ENCODE measurements around the gene SPATA24. TPM values are rescaled to one million over a fixed set of nuclear protein-coding genes. Genes with fewer than 3 reads are reported as not detected.
A peak's percentile ranks its signal among the peaks of the same experiment; 100 is the strongest.

The SPATA24 gene
- total and polyA plus RNA-seq, 2 of the 13 experiments (the other 11 are each of a cell fraction or from before 2014, with no cell fraction given) = 6.0 to 11.1 TPM

GRCh38 chr5:139385061-139386049 is 18.5 kb downstream of the SPATA24 start (continued):
- no peak for TF ChIP-seq MXD1 (CRISPR knock-in tag; IDR thresholded peaks at IDR 0.05)
- no peak for TF ChIP-seq REST (IDR thresholded peaks at IDR 0.05; ENCODE audit: borderline replicate concordance in 1 of 2, low read depth in 1 of 2, low read length in 2 of 2)
- TF ChIP-seq REXO4 (CRISPR knock-in tag; IDR thresholded peaks at IDR 0.05; ENCODE audit: borderline replicate concordance) = no peak
- TF ChIP-seq GABPB1 (CRISPR knock-in tag; IDR thresholded peaks at IDR 0.05) = no peak
- TF ChIP-seq RFX3 (CRISPR knock-in tag; IDR thresholded peaks at IDR 0.05) = no peak
- TF ChIP-seq, protein P1, sequence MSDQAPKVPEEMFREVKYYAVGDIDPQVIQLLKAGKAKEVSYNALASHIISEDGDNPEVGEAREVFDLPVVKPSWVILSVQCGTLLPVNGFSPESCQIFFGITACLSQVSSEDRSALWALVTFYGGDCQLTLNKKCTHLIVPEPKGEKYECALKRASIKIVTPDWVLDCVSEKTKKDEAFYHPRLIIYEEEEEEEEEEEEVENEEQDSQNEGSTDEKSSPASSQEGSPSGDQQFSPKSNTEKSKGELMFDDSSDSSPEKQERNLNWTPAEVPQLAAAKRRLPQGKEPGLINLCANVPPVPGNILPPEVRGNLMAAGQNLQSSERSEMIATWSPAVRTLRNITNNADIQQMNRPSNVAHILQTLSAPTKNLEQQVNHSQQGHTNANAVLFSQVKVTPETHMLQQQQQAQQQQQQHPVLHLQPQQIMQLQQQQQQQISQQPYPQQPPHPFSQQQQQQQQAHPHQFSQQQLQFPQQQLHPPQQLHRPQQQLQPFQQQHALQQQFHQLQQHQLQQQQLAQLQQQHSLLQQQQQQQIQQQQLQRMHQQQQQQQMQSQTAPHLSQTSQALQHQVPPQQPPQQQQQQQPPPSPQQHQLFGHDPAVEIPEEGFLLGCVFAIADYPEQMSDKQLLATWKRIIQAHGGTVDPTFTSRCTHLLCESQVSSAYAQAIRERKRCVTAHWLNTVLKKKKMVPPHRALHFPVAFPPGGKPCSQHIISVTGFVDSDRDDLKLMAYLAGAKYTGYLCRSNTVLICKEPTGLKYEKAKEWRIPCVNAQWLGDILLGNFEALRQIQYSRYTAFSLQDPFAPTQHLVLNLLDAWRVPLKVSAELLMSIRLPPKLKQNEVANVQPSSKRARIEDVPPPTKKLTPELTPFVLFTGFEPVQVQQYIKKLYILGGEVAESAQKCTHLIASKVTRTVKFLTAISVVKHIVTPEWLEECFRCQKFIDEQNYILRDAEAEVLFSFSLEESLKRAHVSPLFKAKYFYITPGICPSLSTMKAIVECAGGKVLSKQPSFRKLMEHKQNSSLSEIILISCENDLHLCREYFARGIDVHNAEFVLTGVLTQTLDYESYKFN (CRISPR knock-in tag; conservative IDR thresholded peaks at IDR 0.05) = no peak
- TF ChIP-seq, protein P2, sequence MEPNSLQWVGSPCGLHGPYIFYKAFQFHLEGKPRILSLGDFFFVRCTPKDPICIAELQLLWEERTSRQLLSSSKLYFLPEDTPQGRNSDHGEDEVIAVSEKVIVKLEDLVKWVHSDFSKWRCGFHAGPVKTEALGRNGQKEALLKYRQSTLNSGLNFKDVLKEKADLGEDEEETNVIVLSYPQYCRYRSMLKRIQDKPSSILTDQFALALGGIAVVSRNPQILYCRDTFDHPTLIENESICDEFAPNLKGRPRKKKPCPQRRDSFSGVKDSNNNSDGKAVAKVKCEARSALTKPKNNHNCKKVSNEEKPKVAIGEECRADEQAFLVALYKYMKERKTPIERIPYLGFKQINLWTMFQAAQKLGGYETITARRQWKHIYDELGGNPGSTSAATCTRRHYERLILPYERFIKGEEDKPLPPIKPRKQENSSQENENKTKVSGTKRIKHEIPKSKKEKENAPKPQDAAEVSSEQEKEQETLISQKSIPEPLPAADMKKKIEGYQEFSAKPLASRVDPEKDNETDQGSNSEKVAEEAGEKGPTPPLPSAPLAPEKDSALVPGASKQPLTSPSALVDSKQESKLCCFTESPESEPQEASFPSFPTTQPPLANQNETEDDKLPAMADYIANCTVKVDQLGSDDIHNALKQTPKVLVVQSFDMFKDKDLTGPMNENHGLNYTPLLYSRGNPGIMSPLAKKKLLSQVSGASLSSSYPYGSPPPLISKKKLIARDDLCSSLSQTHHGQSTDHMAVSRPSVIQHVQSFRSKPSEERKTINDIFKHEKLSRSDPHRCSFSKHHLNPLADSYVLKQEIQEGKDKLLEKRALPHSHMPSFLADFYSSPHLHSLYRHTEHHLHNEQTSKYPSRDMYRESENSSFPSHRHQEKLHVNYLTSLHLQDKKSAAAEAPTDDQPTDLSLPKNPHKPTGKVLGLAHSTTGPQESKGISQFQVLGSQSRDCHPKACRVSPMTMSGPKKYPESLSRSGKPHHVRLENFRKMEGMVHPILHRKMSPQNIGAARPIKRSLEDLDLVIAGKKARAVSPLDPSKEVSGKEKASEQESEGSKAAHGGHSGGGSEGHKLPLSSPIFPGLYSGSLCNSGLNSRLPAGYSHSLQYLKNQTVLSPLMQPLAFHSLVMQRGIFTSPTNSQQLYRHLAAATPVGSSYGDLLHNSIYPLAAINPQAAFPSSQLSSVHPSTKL (CRISPR knock-in tag; IDR thresholded peaks at IDR 0.05) = peak; percentile 58
- TF ChIP-seq ZNF510 (CRISPR knock-in tag; IDR thresholded peaks at IDR 0.05; ENCODE audit: low read depth) = no peak
- TF ChIP-seq ZNF451 (CRISPR knock-in tag; IDR thresholded peaks at IDR 0.05) = no peak
- no peak for TF ChIP-seq ZNF335 (CRISPR knock-in tag; IDR thresholded peaks at IDR 0.05)
- no peak for TF ChIP-seq MTA1 (CRISPR knock-in tag; IDR thresholded peaks at IDR 0.05; ENCODE audit: borderline replicate concordance)
- no peak for TF ChIP-seq ARID3A (IDR thresholded peaks at IDR 0.05; ENCODE audit: low read depth, low read length)

Data from HepG2 (cell line).